Activated T-cell treated with anti-CD3 and anti-CD28 coated beads, Interleukin-2, amount 50 U/mL, for 4 hours (primary cell): ENCODE data around the gene PDHA1. TPM values are rescaled to one million over a fixed set of nuclear protein-coding genes. Genes with fewer than 3 reads are reported as not detected.

Experiments
- ATAC-seq, 2 donors: fragments of 200-7000 bp; cut with Tn5 transposase; one replicate each; pipeline ENCODE4 v1.10.0; 2021
- DNase-seq: peaks from one replicate; pipeline ENCODE4 v3.0.0-alpha.2; 2020
- H3K27me3 Mint-ChIP-seq: one replicate; pipeline ENCODE4 v1.8.0; 2021; ENCODE audit warnings: low read depth, mixed read lengths
- H3K36me3 Mint-ChIP-seq: one replicate; pipeline ENCODE4 v1.8.0; 2022; ENCODE audit warnings: mixed read lengths; ENCODE audit not compliant: insufficient read depth
- H3K4me1 Mint-ChIP-seq: one replicate; pipeline ENCODE4 v1.8.0; 2021; ENCODE audit warnings: low read depth, mixed read lengths
- H3K4me3 Mint-ChIP-seq: one replicate; pipeline ENCODE4 v1.8.0; 2021; ENCODE audit warnings: mild to moderate bottlenecking, moderate library complexity, mixed read lengths
- H3K9me3 Mint-ChIP-seq: one replicate; pipeline ENCODE4 v1.8.0; 2021; ENCODE audit warnings: mixed read lengths
- total RNA-seq, 3 donors: library from RNA; stranded (reverse); gene quantifications; one replicate each; pipeline ENCODE4 v1.2.1, GENCODE V29; 2021

PDHA1 gene
- total RNA-seq = 100 to 1,000 TPM; 226 to 249 (median 237) TPM

DNA sequence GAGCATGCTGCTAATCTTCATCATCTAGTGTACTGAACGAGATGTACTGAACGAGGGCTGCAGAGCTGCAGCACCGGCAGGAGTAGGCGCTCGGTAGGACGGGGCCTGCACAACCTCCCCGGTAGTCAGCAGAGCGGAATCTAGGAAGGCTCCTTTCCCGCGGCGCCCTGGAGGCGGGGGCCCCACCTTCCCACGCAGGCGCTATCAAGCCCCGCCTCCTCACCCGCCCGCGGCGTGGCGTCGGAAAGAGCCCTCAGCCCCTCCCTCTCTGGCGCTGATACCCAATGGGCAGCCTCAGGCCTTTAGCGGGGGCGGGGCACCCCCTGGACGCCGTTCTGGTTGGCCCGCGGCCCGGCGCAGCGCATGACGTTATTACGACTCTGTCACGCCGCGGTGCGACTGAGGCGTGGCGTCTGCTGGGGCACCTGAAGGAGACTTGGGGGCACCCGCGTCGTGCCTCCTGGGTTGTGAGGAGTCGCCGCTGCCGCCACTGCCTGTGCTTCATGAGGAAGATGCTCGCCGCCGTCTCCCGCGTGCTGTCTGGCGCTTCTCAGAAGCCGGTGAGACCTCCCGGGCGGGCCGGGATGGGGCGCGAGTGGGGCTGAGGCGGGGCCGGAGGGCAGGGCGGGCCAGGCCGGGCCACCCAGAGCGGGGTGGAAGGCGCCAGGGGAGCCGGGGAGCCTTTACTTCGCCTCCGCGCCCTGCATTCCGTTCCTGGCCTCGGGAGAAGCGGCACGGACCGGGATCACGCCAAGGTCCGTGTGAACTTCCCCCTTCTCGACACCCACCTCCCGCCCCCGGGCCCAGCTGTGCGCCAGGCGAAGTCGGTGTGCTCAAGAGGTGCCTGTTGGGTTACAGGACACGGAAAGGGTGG lies at the start of gene PDHA1:
Gene PDHA1 (plus strand): TSS at position 393 of the 874 bp plus-strand sequence. CDS start 111 bp downstream, at position 504.
- ATAC-seq (peak; percentile 97 to 98), DNase-seq (peak; percentile 87)
- no peaks in the 10 kb centered on the region for H3K9me3 Mint-ChIP-seq
- peaks cover 18% of the 10 kb centered on the region for H3K4me1 Mint-ChIP-seq
- H3K4me3 Mint-ChIP-seq = peak within 1 kb of the TSS; percentile 85
- no peaks in the 10 kb centered on the region for H3K27me3 Mint-ChIP-seq
- H3K36me3 Mint-ChIP-seq = no peaks in the 10 kb centered on the region

GRCh38 chrX:19303256-19303880 lies 40.4 kb upstream of the PDHA1 start:
- no peak overlapping the region for H3K4me3 Mint-ChIP-seq
- H3K36me3 Mint-ChIP-seq = no peaks in the 10 kb centered on the region
- H3K9me3 Mint-ChIP-seq = no peaks in the 10 kb centered on the region
- DNase-seq = no peak
- ATAC-seq = no peak
- H3K4me1 Mint-ChIP-seq = no peaks in the 10 kb centered on the region
- peaks cover 2% of the 10 kb centered on the region for H3K27me3 Mint-ChIP-seq

- DNase-seq (no peak), ATAC-seq (no peak)
- H3K9me3 Mint-ChIP-seq = no peaks in the 10 kb centered on the region
- H3K27me3 Mint-ChIP-seq = no peaks in the 10 kb centered on the region
- H3K4me3 Mint-ChIP-seq = no peak overlapping the region
- no peaks in the 10 kb centered on the region for H3K36me3 Mint-ChIP-seq
- no peaks in the 10 kb centered on the region for H3K4me1 Mint-ChIP-seq
Measured at GRCh38 chrX:19326567-19326966, 17.2 kb upstream of the PDHA1 start.

GRCh38 chrX:19331831-19332230 lies 11.9 kb upstream of the PDHA1 start:
- Mint-ChIP-seq H3K4me1 (no peaks in the 10 kb centered on the region), H3K36me3 (no peaks in the 10 kb centered on the region), H3K9me3 (peaks cover 4% of the 10 kb centered on the region), H3K27me3 (no peaks in the 10 kb centered on the region), H3K4me3 (no peak overlapping the region)
- ATAC-seq (no peak), DNase-seq (no peak)

DNA sequence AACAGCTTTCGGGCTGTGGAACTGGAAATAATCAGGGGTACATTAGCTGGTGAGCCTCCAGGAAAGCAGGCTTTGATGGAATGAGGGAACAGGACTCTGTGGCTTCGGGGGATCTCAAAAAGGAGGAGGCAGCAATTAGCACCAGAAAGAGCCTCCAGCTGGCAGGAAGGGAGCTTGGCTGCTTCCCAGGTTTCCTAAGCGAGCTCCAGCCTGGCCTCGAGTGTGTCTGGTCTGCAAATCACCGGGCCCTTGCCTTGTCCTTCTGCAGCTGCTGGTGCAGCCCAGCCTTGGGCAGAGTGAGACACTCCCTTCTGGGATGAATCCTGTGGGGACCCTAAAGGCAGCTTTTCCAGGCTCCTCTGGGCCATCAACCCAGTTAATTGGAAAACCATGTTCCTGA lies 10.7 kb upstream of the PDHA1 start:
- Mint-ChIP-seq H3K27me3 (no peaks in the 10 kb centered on the region), H3K9me3 (peaks cover 4% of the 10 kb centered on the region), H3K36me3 (no peaks in the 10 kb centered on the region), H3K4me3 (no peak overlapping the region), H3K4me1 (no peaks in the 10 kb centered on the region)
- DNase-seq = no peak
- ATAC-seq = no peak

DNA sequence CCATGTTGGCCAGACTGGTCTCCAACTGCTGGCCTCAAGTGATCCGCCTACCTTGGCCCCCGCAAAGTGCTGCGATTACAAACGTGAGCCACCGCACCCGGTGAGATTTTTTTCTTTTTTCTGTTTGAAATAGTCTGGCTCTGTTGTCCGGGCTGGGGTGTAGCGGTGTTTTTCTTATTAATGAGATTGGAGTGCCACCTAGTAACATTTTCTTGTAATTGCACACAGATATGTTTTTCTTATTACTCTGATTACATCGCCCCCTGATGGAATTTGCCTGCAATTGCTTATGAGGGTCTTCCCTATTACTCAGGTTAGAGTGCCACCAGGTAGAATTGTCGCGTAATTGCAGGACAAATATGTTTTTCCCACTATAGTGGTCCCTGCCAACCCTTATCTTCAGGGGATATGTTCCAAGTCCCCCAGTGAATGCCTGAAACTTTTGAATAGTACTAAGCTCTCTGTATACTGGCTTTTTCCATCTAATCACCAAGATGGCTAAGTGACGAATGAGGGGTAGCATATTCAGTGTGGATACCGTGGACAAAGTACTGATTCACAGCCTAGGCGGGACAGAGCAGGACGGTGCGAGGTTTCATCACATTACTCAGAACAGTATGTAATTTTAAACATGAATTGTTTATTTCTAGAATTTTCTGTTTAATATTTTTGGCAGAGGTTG lies 8.6 kb upstream of the PDHA1 start:
- DNase-seq = no peak
- Mint-ChIP-seq H3K36me3 (no peaks in the 10 kb centered on the region), H3K4me1 (no peaks in the 10 kb centered on the region), H3K4me3 (no peak overlapping the region), H3K27me3 (no peaks in the 10 kb centered on the region), H3K9me3 (peaks cover 4% of the 10 kb centered on the region)
- ATAC-seq = peak; percentile 14 to 30

- peaks cover 13% of the 10 kb centered on the region for H3K4me1 Mint-ChIP-seq
- H3K36me3 Mint-ChIP-seq = no peaks in the 10 kb centered on the region
- no peaks in the 10 kb centered on the region for H3K27me3 Mint-ChIP-seq
- H3K4me3 Mint-ChIP-seq = no peak overlapping the region
- DNase-seq = no peak
- H3K9me3 Mint-ChIP-seq = no peaks in the 10 kb centered on the region
- ATAC-seq = no peak
Measured at GRCh38 chrX:19342331-19342906, 1.3 kb upstream of the PDHA1 start.

DNA sequence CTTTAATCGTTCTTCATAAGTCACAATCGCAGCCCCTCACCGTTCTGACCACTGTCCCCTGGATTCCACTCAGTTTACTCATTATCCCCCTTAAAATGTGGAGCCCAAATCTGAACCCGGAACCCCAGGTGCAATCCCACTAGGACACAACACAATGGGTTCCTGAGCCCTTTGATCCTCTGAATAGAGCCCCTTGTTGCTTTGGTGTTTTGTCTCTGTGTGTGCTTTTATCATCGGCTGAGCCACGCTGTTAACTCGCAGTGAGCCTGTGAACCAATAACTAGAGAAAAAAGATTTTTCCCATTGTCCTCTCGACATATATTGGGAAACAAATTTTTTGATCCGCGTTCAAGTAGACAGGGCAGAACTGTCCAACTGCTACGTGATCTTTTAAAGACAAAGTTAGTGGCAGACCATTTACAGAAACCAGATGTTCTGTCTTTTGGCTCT lies 617 bp upstream of the PDHA1 start:
- Mint-ChIP-seq H3K4me1 (peaks cover 18% of the 10 kb centered on the region), H3K4me3 (peak overlapping the region; percentile 85), H3K9me3 (no peaks in the 10 kb centered on the region), H3K27me3 (no peaks in the 10 kb centered on the region), H3K36me3 (no peaks in the 10 kb centered on the region)
- DNase-seq (no peak), ATAC-seq (no peak)

DNA sequence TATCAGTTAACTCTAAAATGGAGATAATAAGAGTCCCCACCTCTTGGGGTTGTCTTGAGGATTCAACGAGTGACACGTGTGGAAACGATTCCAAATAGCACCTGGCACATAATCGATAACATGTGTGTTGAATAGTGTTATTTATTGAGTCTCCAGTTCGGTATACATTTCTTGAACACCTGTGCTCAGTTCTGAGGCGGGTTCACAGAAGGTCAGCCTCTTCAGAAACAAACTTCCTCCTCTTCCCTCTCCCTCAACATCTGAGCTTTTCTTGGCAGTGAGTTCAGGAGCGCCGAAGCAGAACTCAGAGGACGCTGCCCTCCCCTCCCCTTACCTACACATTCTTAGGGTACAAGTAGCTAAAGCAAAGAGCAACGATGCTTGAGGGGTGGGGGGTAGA lies 934 bp downstream of the PDHA1 start:
- no peak for ATAC-seq
- Mint-ChIP-seq H3K36me3 (no peaks in the 10 kb centered on the region), H3K4me3 (peak overlapping the region; percentile 85), H3K9me3 (no peaks in the 10 kb centered on the region), H3K4me1 (peaks cover 18% of the 10 kb centered on the region), H3K27me3 (no peaks in the 10 kb centered on the region)
- no peak for DNase-seq

- Mint-ChIP-seq H3K36me3 (peaks cover 9% of the 10 kb centered on the region), H3K4me3 (no peak overlapping the region)
Measured at GRCh38 chrX:19347916-19348315, 4.2 kb downstream of the PDHA1 start.

GRCh38 chrX:19349264-19349663 lies 5.5 kb downstream of the PDHA1 start:
- DNase-seq (no peak), ATAC-seq (no peak)
- Mint-ChIP-seq H3K4me1 (peaks cover 28% of the 10 kb centered on the region), H3K9me3 (no peaks in the 10 kb centered on the region), H3K4me3 (no peak overlapping the region), H3K27me3 (no peaks in the 10 kb centered on the region), H3K36me3 (peaks cover 9% of the 10 kb centered on the region)

More at GRCh38 chrX:19347916-19348315, 4.2 kb downstream of the PDHA1 start:
- ATAC-seq (no peak), DNase-seq (no peak)
- Mint-ChIP-seq H3K4me1 (peaks cover 32% of the 10 kb centered on the region), H3K9me3 (no peaks in the 10 kb centered on the region), H3K27me3 (no peaks in the 10 kb centered on the region)

DNA sequence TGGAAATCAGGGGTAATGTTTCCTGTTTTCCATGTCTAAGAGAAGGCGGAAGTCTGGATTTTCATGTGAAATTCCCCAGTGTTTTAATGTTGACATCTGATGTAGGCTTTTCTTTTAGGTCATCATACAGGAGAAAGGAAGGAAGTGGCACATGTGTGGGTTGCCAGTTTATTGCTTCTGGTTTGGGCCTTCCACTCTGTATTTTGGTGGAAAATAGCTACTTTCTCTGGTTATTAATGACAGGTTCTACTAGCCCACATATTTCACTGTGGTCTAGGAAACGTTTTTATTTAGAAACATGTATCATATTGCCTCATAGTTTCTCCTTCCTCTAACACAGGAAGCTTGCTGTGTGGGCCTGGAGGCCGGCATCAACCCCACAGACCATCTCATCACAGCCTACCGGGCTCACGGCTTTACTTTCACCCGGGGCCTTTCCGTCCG lies 7.2 kb downstream of the PDHA1 start:
- Mint-ChIP-seq H3K36me3 (peaks cover 11% of the 10 kb centered on the region), H3K4me1 (peaks cover 22% of the 10 kb centered on the region), H3K27me3 (no peaks in the 10 kb centered on the region), H3K9me3 (no peaks in the 10 kb centered on the region), H3K4me3 (peak overlapping the region; percentile 8)
- ATAC-seq (peak; percentile 46 to 50), DNase-seq (no peak)

GRCh38 chrX:19354625-19355024 lies 10.9 kb downstream of the PDHA1 start:
- H3K9me3 Mint-ChIP-seq = no peaks in the 10 kb centered on the region
- DNase-seq (no peak), ATAC-seq (no peak)
- peaks cover 15% of the 10 kb centered on the region for H3K4me1 Mint-ChIP-seq
- peaks cover 27% of the 10 kb centered on the region for H3K36me3 Mint-ChIP-seq
- no peak overlapping the region for H3K4me3 Mint-ChIP-seq
- no peaks in the 10 kb centered on the region for H3K27me3 Mint-ChIP-seq

DNA sequence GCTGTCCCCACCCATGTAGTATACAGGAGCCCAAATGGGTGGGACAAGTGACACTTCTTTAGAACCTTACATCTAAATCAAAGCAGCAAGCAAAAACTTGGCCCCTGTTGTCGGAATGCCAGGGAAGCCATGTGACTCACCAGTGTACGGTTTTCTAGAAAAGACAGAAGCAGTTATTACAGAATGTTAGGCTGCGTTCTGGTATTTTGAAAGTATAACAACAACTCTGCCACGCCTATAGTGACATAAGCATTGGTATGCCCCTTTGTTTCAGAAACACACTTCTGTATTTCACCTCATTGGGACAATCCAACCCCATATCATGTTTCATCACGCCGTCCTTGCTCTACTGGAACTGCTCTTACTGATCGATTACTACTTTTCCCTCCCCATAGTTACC lies 14.8 kb downstream of the PDHA1 start:
- H3K4me3 Mint-ChIP-seq = no peak overlapping the region
- H3K4me1 Mint-ChIP-seq = no peaks in the 10 kb centered on the region
- ATAC-seq = no peak
- no peaks in the 10 kb centered on the region for H3K9me3 Mint-ChIP-seq
- no peak for DNase-seq
- H3K36me3 Mint-ChIP-seq = peaks cover 20% of the 10 kb centered on the region
- no peaks in the 10 kb centered on the region for H3K27me3 Mint-ChIP-seq
